ENCODE data around the gene TREH.

Gene TREH

GRCh38 chr11:118638726-118639125 lies 40.7 kb downstream of the TREH start:
- no peaks in the 10 kb centered on the region for H3K27me3 Mint-ChIP-seq
- H3K36me3 Mint-ChIP-seq (ENCODE audit: low read depth): no peaks in the 10 kb centered on the region
- no peaks in the 10 kb centered on the region for H3K4me1 Mint-ChIP-seq (ENCODE audit: low read depth)
- no peaks in the 10 kb centered on the region for H3K9me3 Mint-ChIP-seq
- no peak overlapping the region for H3K27ac Mint-ChIP-seq
- no peak overlapping the region for H3K4me3 Mint-ChIP-seq
- no peak for DNase-seq

- no peaks in the 10 kb centered on the region for H3K36me3 Mint-ChIP-seq (ENCODE audit: low read depth)
- DNase-seq: no peak
- H3K27me3 Mint-ChIP-seq: no peaks in the 10 kb centered on the region
- H3K4me1 Mint-ChIP-seq (ENCODE audit: low read depth): no peaks in the 10 kb centered on the region
- H3K9me3 Mint-ChIP-seq: no peaks in the 10 kb centered on the region
- H3K4me3 Mint-ChIP-seq: no peak overlapping the region
- no peak overlapping the region for H3K27ac Mint-ChIP-seq
Observed at GRCh38 chr11:118636569-118637290, 42.7 kb downstream of the TREH start.

GRCh38 chr11:118635642-118636041 lies 43.8 kb downstream of the TREH start:
- Mint-ChIP-seq H3K4me3 (no peak overlapping the region), H3K9me3 (no peaks in the 10 kb centered on the region), H3K4me1 (ENCODE audit: low read depth) (no peaks in the 10 kb centered on the region), H3K27ac (no peak overlapping the region), H3K27me3 (no peaks in the 10 kb centered on the region), H3K36me3 (ENCODE audit: low read depth) (no peaks in the 10 kb centered on the region)
- DNase-seq: no peak

- no peak overlapping the region for H3K4me3 Mint-ChIP-seq
- no peaks in the 10 kb centered on the region for H3K36me3 Mint-ChIP-seq (ENCODE audit: low read depth)
- no peaks in the 10 kb centered on the region for H3K4me1 Mint-ChIP-seq (ENCODE audit: low read depth)
- H3K27ac Mint-ChIP-seq: no peak overlapping the region
- no peaks in the 10 kb centered on the region for H3K9me3 Mint-ChIP-seq
- DNase-seq: no peak
- H3K27me3 Mint-ChIP-seq: no peaks in the 10 kb centered on the region
Observed at GRCh38 chr11:118635237-118635591, 44.2 kb downstream of the TREH start.

GRCh38 chr11:118634431-118635236 lies 44.8 kb downstream of the TREH start:
- Mint-ChIP-seq H3K4me1 (ENCODE audit: low read depth) (no peaks in the 10 kb centered on the region), H3K27ac (no peak overlapping the region), H3K9me3 (no peaks in the 10 kb centered on the region), H3K27me3 (no peaks in the 10 kb centered on the region), H3K4me3 (no peak overlapping the region), H3K36me3 (ENCODE audit: low read depth) (no peaks in the 10 kb centered on the region)
- no peak for DNase-seq

GRCh38 chr11:118633979-118634378 lies 45.5 kb downstream of the TREH start:
- Mint-ChIP-seq H3K27ac (no peak overlapping the region), H3K4me1 (ENCODE audit: low read depth) (no peaks in the 10 kb centered on the region), H3K36me3 (ENCODE audit: low read depth) (no peaks in the 10 kb centered on the region), H3K9me3 (no peaks in the 10 kb centered on the region), H3K27me3 (no peaks in the 10 kb centered on the region), H3K4me3 (no peak overlapping the region)
- no peak for DNase-seq

GRCh38 chr11:118633319-118633690 lies 46.1 kb downstream of the TREH start:
- Mint-ChIP-seq H3K4me1 (ENCODE audit: low read depth) (no peaks in the 10 kb centered on the region), H3K27me3 (no peaks in the 10 kb centered on the region), H3K9me3 (no peaks in the 10 kb centered on the region), H3K4me3 (no peak overlapping the region), H3K27ac (no peak overlapping the region), H3K36me3 (ENCODE audit: low read depth) (no peaks in the 10 kb centered on the region)
- DNase-seq: no peak

- Mint-ChIP-seq H3K36me3 (ENCODE audit: low read depth) (no peaks in the 10 kb centered on the region), H3K4me1 (ENCODE audit: low read depth) (no peaks in the 10 kb centered on the region), H3K27me3 (no peaks in the 10 kb centered on the region), H3K9me3 (no peaks in the 10 kb centered on the region), H3K4me3 (no peak overlapping the region), H3K27ac (no peak overlapping the region)
- no peak for DNase-seq
Observed at GRCh38 chr11:118632577-118633318, 46.7 kb downstream of the TREH start.

GRCh38 chr11:118631142-118631909 lies 48.1 kb downstream of the TREH start:
- Mint-ChIP-seq H3K27me3 (no peaks in the 10 kb centered on the region), H3K4me1 (ENCODE audit: low read depth) (no peaks in the 10 kb centered on the region), H3K9me3 (no peaks in the 10 kb centered on the region), H3K4me3 (no peak overlapping the region), H3K27ac (no peak overlapping the region), H3K36me3 (ENCODE audit: low read depth) (no peaks in the 10 kb centered on the region)
- DNase-seq: no peak

GRCh38 chr11:118629761-118630661 lies 49.4 kb downstream of the TREH start:
- Mint-ChIP-seq H3K27me3 (no peaks in the 10 kb centered on the region), H3K4me1 (ENCODE audit: low read depth) (no peaks in the 10 kb centered on the region), H3K9me3 (no peaks in the 10 kb centered on the region), H3K27ac (no peak overlapping the region), H3K36me3 (ENCODE audit: low read depth) (no peaks in the 10 kb centered on the region), H3K4me3 (no peak overlapping the region)
- no peak for DNase-seq

GRCh38 chr11:118628861-118629549 lies 50.4 kb downstream of the TREH start:
- no peaks in the 10 kb centered on the region for H3K27me3 Mint-ChIP-seq
- no peaks in the 10 kb centered on the region for H3K4me1 Mint-ChIP-seq (ENCODE audit: low read depth)
- no peak overlapping the region for H3K27ac Mint-ChIP-seq
- H3K4me3 Mint-ChIP-seq: no peak overlapping the region
- no peaks in the 10 kb centered on the region for H3K9me3 Mint-ChIP-seq
- no peaks in the 10 kb centered on the region for H3K36me3 Mint-ChIP-seq (ENCODE audit: low read depth)
- no peak for DNase-seq

GRCh38 chr11:118628432-118628831 lies 51.0 kb downstream of the TREH start:
- H3K4me1 Mint-ChIP-seq (ENCODE audit: low read depth): no peaks in the 10 kb centered on the region

GRCh38 chr11:118628031-118628430 lies 51.4 kb downstream of the TREH start:
- Mint-ChIP-seq H3K36me3 (ENCODE audit: low read depth) (no peaks in the 10 kb centered on the region), H3K4me3 (no peak overlapping the region), H3K27ac (no peak overlapping the region), H3K9me3 (no peaks in the 10 kb centered on the region), H3K27me3 (no peaks in the 10 kb centered on the region), H3K4me1 (ENCODE audit: low read depth) (no peaks in the 10 kb centered on the region)
- DNase-seq: no peak

More at GRCh38 chr11:118628432-118628831, 51.0 kb downstream of the TREH start:
- Mint-ChIP-seq H3K27ac (no peak overlapping the region), H3K27me3 (no peaks in the 10 kb centered on the region), H3K4me3 (no peak overlapping the region), H3K9me3 (no peaks in the 10 kb centered on the region), H3K36me3 (ENCODE audit: low read depth) (no peaks in the 10 kb centered on the region)
- DNase-seq: no peak

All from activated T-cell treated with anti-CD3 and anti-CD28 coated beads, Interleukin-2, amount 50 U/mL, for 24 hours (primary cell).